ENCODE data around the gene BICD1. TPM values are rescaled to one million over a fixed set of nuclear protein-coding genes. Genes with fewer than 3 reads are reported as not detected.

The BICD1 gene
- total RNA-seq, 2 experiments from 2014 or later, result 12.5 to 15.9 TPM

DNA sequence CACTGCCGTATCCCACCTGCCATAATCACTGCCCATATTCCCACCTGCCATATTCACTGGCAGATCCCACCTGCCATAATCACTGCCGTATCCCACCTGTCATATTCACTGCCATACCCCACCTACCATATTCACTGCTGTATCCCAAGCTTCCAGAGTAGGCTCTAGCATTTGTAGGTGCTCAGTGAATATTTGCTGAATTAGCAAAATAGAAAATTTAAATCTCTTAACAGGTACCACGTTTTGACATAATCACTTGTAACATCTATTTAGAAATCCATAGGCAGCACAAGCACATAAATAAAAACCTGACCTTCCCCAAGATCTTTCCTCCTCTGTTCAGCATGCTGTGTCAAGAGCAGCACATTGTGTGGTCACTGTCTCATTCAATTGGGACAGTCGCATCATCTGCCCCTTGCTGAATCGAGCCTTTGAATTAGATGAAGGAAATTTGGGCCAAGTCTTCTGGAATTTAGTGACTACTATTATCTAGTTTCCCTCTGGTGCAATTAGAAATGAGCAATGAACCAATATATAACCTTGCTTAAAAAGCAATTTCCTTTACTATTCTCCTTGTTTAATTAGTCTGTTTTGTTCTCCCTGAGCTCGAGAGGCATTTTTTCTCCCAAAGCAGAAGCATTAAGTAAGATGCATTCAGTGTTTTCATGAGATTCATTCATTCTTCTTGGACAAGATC, 147.8 kb downstream of the BICD1 start:
- Mint-ChIP-seq H3K4me1 (peaks cover 8% of the 10 kb centered on the region), H3K4me3 (no peak overlapping the region), H3K9me3 (peaks cover 4% of the 10 kb centered on the region), H3K27ac (no peak overlapping the region), H3K36me3 (ENCODE audit: low read depth) (peaks cover 3% of the 10 kb centered on the region), H3K27me3 (no peaks in the 10 kb centered on the region)
- ChIA-PET POLR2A (no interaction called here), CTCF (no interaction called here)
- no peak for DNase-seq

DNA sequence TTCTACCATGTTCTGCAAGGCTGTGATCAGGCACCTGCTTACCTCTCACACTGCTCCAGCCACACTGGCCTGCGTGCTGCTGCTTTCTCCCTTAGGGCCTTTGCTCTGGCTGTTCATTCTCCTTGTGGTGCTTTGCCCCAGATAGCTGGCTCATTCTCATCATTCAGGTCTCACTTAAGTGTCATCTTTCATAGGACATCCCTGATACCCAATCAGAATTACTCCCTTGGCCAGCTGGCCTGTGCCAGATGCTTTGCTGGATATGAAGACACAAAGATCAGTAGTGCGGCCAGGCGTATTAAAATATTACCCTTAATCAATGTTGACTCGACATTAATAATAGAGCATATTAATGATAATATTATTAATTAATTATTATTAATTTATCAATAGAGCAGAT, 148.9 kb downstream of the BICD1 start:
- CTCF ChIA-PET, result interaction anchor here (0.6 to 1.0 kb wide), 2 partner anchors 475 to 603 kb away, joined by 3 read pairs; no protein-coding TSS in a partner anchor
- peaks cover 7% of the 10 kb centered on the region for H3K36me3 Mint-ChIP-seq (ENCODE audit: low read depth)
- H3K4me3 Mint-ChIP-seq, result no peak overlapping the region
- peaks cover 8% of the 10 kb centered on the region for H3K4me1 Mint-ChIP-seq
- H3K27me3 Mint-ChIP-seq, result no peaks in the 10 kb centered on the region
- H3K9me3 Mint-ChIP-seq, result peaks cover 4% of the 10 kb centered on the region
- POLR2A ChIA-PET, result no interaction called here
- H3K27ac Mint-ChIP-seq, result no peak overlapping the region
- no peak for DNase-seq

DNA sequence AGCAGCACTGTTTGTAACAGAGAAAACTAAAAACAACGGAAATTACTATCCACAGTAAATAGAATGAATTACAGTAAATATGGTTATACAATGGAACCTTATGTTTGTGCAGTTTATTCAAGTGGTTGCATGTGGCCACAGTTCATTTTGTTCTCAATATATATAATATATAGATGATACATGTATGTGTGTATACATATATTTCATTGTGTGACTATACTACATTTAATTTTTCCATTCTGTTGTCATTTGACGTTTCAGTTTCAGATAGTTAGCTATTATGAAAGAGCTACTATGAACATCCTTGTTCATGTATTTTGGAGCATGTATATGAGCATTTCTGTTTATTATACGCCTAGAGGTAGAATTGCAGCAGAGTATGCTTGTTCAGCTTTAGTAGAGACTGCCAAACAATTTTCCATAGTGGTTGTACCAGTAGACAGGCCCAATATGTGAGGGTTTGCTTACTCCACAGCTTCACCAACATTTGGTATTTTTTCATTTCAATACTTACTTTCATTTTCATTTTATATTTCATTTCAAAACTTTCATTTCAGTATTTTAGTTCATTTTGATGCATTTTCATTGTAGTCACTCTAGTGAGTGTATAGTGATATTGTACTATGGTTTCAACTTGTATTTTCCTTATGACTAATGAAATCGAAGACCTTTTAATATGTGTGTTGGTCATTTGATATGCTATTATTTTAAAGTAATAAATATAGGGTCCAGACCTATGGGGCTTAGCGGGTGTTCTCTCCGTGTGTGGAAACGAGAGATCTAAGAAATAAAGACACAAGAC, 151.2 kb downstream of the BICD1 start:
- ChIA-PET POLR2A (no interaction called here), CTCF (no interaction called here)
- DNase-seq, result no peak
- H3K4me3 Mint-ChIP-seq, result no peak overlapping the region
- H3K9me3 Mint-ChIP-seq, result peaks cover 4% of the 10 kb centered on the region
- peaks cover 8% of the 10 kb centered on the region for H3K4me1 Mint-ChIP-seq
- H3K36me3 Mint-ChIP-seq (ENCODE audit: low read depth), result peaks cover 7% of the 10 kb centered on the region
- H3K27ac Mint-ChIP-seq, result no peak overlapping the region
- H3K27me3 Mint-ChIP-seq, result no peaks in the 10 kb centered on the region

DNA sequence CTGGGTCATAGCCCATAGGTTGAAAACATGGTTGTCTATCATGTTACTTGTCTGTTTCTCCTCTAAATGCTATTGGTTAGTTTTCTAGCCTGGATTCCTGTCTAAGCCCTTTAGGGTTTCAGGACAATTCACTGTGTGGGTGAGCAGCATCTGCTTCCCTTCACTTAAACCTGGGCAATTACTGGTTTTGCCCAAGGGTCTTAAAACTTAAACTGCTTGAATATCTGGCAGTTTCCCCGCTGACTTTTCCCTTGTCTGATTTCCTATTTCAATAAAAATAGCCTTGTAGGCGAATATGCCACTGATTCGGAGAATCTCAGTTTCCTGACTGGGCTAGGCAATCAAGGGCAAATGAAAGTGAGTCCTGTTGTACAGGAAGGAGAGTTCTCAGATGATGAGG, 154.0 kb downstream of the BICD1 start:
- Mint-ChIP-seq H3K9me3 (peaks cover 4% of the 10 kb centered on the region), H3K27me3 (no peaks in the 10 kb centered on the region), H3K4me3 (no peak overlapping the region), H3K36me3 (ENCODE audit: low read depth) (peaks cover 4% of the 10 kb centered on the region), H3K27ac (no peak overlapping the region), H3K4me1 (peaks cover 8% of the 10 kb centered on the region)
- no peak for DNase-seq
- CTCF ChIA-PET, result no interaction called here
- POLR2A ChIA-PET, result no interaction called here

DNA sequence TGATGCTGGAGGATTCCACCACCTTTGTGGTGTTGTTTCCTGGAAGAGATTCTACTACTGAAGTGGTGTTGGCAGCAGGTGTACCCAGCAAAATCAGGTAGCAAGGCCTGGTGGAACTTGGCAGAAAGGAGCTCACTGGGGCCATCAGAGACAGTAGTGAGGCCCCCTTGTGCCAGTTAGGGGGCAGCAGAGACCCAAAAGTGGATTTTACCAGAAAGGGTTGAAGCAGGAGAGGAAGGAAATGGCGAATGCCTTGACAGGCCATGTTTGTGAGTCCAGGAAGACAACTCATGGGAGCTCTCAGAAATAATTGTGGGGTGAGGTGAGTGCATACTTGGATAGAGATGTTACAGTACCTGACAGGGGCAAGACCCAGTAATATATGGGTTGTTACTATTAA, 155.0 kb downstream of the BICD1 start:
- CTCF ChIA-PET, result no interaction called here
- no peak for DNase-seq
- Mint-ChIP-seq H3K27me3 (no peaks in the 10 kb centered on the region), H3K4me1 (peaks cover 8% of the 10 kb centered on the region), H3K4me3 (no peak overlapping the region), H3K9me3 (peaks cover 2% of the 10 kb centered on the region), H3K36me3 (ENCODE audit: low read depth) (peaks cover 4% of the 10 kb centered on the region), H3K27ac (no peak overlapping the region)
- POLR2A ChIA-PET, result no interaction called here

DNA sequence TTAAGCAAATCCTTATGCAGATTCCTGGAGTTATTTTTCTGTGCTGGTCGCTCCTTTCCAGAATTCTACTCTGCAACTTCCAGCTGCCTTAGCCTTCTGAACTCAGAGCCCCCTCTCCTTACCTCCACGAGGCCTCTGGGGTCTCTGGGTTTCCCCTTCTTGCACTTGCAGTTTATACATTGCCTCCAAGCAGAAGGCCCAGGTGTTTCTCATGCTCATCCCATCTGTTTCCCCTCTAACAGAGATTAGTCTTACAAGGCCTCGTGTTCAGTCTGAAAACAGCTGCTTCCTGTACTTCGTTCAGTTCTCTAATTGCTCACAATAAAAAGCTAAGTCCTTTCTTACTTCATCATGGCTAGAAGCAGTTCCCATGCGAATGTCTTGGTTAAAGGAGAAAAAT, 158.3 kb downstream of the BICD1 start:
- no peak overlapping the region for H3K27ac Mint-ChIP-seq
- H3K4me3 Mint-ChIP-seq, result no peak overlapping the region
- CTCF ChIA-PET, result no interaction called here
- peaks cover 4% of the 10 kb centered on the region for H3K36me3 Mint-ChIP-seq (ENCODE audit: low read depth)
- H3K9me3 Mint-ChIP-seq, result no peaks in the 10 kb centered on the region
- H3K4me1 Mint-ChIP-seq, result no peaks in the 10 kb centered on the region
- DNase-seq, result no peak
- POLR2A ChIA-PET, result no interaction called here
- no peaks in the 10 kb centered on the region for H3K27me3 Mint-ChIP-seq

DNA sequence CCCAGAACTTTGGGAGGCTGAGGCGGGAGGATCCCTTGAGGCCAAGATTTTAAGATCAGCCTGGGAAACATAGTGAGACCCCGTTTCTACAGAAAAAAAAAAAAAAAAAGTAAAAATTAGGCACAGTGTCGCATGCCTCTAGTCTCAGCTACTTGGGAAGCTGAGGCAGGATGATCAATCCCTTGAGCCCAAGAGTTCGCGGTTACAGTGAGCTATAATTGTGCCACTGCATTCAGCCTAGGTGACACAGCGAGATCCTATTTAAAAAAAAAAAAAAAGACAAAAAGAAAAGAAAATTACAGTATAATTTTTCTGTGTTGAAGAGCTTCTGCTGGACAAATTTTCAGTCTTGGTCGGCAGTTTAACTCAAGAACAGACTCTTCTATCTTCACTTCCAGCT, 158.8 kb downstream of the BICD1 start:
- Mint-ChIP-seq H3K36me3 (ENCODE audit: low read depth) (no peaks in the 10 kb centered on the region), H3K27ac (no peak overlapping the region), H3K9me3 (no peaks in the 10 kb centered on the region), H3K4me3 (no peak overlapping the region), H3K4me1 (no peaks in the 10 kb centered on the region), H3K27me3 (no peaks in the 10 kb centered on the region)
- DNase-seq, result no peak
- ChIA-PET CTCF (no interaction called here), POLR2A (no interaction called here)

DNA sequence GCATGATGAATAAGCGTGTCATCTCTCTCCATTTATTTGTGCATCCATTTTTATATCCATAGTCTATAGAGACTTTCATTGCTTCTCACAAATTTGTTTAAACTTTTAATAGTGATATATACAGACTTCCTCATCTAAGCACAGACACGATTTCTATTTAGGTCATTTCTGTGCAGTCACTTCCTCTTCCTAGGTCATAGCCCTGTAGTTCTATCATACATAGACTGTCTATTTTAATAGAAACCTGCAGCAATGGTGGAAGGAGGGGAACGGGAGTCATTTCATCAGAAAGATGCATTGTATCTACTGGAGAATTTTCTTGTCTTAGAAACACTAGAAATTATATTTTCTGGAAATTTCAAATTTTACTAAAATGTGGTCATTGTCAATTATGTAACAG, 159.3 kb downstream of the BICD1 start:
- CTCF ChIA-PET, result interaction anchor here (0.6 kb wide), 1 partner anchor 1005 kb away, joined by 3 read pairs; no protein-coding TSS in a partner anchor

DNA sequence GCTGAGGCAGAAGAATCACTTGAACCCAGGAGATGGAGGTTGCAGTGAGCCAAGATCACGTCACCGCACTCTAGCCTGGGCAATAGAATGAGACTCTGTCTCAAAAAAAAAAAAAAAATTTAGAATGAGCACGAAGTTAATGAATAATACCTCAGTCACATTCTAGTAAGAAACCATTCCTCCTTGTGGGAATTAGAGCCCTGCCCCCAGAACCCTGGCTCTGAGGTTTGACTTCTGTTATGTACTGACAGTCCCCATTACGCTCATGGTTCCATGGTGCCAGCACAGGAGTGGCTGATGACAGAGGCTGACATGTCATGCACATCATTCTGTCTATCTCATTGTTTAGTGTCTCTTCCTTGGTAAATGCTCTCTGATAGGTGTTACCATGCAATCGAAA, 160.1 kb downstream of the BICD1 start:
- H3K9me3 Mint-ChIP-seq, result no peaks in the 10 kb centered on the region
- no peaks in the 10 kb centered on the region for H3K27me3 Mint-ChIP-seq
- CTCF ChIA-PET, result interaction anchor here (0.6 kb wide), 2 partner anchors 849 to 1006 kb away, joined by 3 read pairs; no protein-coding TSS in a partner anchor
- no peak overlapping the region for H3K4me3 Mint-ChIP-seq
- no peak for DNase-seq
- H3K4me1 Mint-ChIP-seq, result no peaks in the 10 kb centered on the region
- no peaks in the 10 kb centered on the region for H3K36me3 Mint-ChIP-seq (ENCODE audit: low read depth)
- POLR2A ChIA-PET, result no interaction called here
- no peak overlapping the region for H3K27ac Mint-ChIP-seq

More for the DNA sequence above, 159.3 kb downstream of the BICD1 start:
- POLR2A ChIA-PET, result no interaction called here
- H3K4me1 Mint-ChIP-seq, result no peaks in the 10 kb centered on the region
- no peaks in the 10 kb centered on the region for H3K36me3 Mint-ChIP-seq (ENCODE audit: low read depth)
- no peak overlapping the region for H3K27ac Mint-ChIP-seq
- H3K27me3 Mint-ChIP-seq, result no peaks in the 10 kb centered on the region
- no peak for DNase-seq
- H3K4me3 Mint-ChIP-seq, result no peak overlapping the region
- H3K9me3 Mint-ChIP-seq, result no peaks in the 10 kb centered on the region

DNA sequence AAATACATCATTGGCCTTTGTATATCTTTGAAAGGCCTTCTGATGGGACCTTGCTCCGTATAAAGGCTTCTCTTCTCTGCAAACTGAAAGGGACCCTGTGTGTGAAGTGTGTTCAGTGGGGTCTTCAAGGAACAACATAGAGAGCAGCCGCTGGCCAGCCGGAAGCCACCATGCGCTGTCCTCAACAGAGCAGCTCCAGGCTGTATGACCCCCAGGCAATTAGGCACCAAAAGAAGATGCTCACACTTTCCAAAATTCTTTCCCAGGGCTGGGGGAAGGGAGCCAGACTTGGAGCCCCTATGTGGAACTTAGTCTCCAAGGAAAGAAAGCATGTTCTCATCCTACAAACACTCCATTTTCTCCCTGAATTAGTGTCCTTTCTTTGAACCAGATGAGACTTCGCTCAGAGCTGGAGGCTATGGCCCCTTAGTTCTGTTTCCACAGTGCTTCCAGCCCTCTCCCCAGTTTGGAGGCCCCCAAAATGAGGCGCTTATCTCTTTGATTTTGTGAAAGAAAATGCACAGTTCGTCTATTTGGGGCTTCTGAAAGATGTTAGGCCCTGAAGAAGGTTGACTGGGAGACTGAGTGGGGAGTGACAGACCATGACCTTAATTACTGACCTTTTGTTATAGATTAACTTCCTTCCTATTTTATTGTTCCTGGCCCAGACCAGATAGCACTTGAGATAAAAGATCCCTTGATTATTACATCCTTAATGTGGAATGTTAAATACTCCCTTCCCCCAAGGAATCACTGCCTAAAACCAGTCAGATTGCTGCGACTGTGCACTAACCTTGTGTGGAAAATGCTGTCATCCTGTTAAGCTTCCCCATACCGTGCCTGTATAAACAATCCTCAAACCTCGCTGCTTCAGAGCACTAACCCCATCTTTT, 164.4 kb downstream of the BICD1 start:
- ChIA-PET CTCF (no interaction called here), POLR2A (no interaction called here)
- no peaks in the 10 kb centered on the region for H3K27me3 Mint-ChIP-seq
- H3K4me1 Mint-ChIP-seq, result peaks cover 13% of the 10 kb centered on the region
- no peaks in the 10 kb centered on the region for H3K9me3 Mint-ChIP-seq
- H3K36me3 Mint-ChIP-seq (ENCODE audit: low read depth), result no peaks in the 10 kb centered on the region
- no peak overlapping the region for H3K4me3 Mint-ChIP-seq
- no peak overlapping the region for H3K27ac Mint-ChIP-seq
- no peak for DNase-seq

DNA sequence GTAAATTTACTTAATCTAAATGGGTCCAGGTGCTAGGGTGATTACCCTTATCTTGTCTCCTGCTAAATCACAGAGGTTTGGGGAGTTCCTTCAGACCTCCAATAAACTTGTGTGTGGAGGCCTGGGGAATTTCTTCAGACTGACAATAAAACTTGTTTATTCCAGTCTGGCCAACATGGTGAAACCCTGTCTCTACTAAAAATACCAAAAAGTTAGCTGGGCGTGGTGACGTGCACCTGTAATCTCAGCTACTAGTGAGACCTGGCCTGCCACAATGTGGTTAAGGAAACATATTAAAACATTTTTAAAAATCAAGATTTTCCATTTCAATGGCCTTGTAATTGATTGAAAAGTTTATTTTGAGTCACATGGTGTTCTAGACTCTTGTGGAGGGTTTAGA, 165.8 kb downstream of the BICD1 start:
- H3K9me3 Mint-ChIP-seq, result no peaks in the 10 kb centered on the region
- POLR2A ChIA-PET, result no interaction called here
- H3K4me1 Mint-ChIP-seq, result peaks cover 13% of the 10 kb centered on the region
- CTCF ChIA-PET, result no interaction called here
- H3K36me3 Mint-ChIP-seq (ENCODE audit: low read depth), result no peaks in the 10 kb centered on the region
- DNase-seq, result no peak
- H3K27ac Mint-ChIP-seq, result no peak overlapping the region
- no peak overlapping the region for H3K4me3 Mint-ChIP-seq
- no peaks in the 10 kb centered on the region for H3K27me3 Mint-ChIP-seq

DNA sequence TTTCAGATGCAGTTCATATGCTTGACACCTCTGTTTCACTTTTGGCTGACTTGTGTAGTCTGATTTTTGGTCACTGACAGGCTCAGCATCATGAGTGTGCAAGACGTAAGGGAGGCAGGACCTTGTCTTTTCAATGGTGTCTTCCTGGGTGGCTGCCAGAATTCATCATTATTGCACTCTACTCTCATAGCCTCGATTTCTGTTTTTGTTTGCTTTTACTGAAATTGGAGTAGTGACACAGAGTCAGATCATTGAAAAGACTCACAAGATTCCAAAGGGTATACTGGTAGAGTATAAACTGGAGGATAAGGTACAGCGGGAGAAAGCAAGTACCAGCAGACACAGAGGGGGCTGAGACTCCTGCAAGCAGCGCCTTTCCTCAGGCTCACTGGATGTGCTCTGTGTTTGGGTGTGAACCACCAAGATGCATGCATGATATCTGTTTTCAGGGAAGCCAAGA, 166.4 kb downstream of the BICD1 start:
- Mint-ChIP-seq H3K27ac (peak overlapping the region; percentile 26), H3K4me3 (no peak overlapping the region)
- CTCF ChIA-PET, result no interaction called here

DNA sequence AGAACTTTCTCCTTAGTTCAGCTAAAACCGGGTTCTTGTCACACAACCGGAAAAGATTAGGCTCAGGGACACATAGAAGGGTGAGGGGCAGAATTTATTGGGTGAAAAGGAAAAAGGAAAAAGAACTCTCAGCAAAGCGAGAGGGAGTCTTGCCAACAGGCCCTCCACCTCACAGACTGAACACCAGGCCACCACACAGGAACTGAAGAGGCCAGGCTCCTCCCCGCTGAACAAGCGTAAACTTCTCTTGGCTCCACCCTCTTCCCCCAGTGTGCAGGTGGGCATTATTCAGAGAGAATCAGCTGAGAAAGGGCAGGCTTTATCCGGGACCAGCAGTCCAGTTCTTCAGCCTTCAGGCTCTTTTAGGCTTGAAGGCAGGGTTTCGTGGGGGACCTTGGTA, 167.1 kb downstream of the BICD1 start:
- Mint-ChIP-seq H3K27ac (peak overlapping the region; percentile 26), H3K27me3 (no peaks in the 10 kb centered on the region)
- POLR2A ChIA-PET, result no interaction called here

More for the DNA sequence above, 166.4 kb downstream of the BICD1 start:
- Mint-ChIP-seq H3K27me3 (no peaks in the 10 kb centered on the region), H3K36me3 (ENCODE audit: low read depth) (no peaks in the 10 kb centered on the region), H3K9me3 (no peaks in the 10 kb centered on the region), H3K4me1 (peaks cover 13% of the 10 kb centered on the region)
- no peak for DNase-seq
- POLR2A ChIA-PET, result no interaction called here

More for the DNA sequence above, 167.1 kb downstream of the BICD1 start:
- no peak overlapping the region for H3K4me3 Mint-ChIP-seq
- no peaks in the 10 kb centered on the region for H3K36me3 Mint-ChIP-seq (ENCODE audit: low read depth)
- no peaks in the 10 kb centered on the region for H3K9me3 Mint-ChIP-seq
- CTCF ChIA-PET, result no interaction called here
- peaks cover 13% of the 10 kb centered on the region for H3K4me1 Mint-ChIP-seq
- no peak for DNase-seq

Data from activated CD4-positive, alpha-beta memory T cell treated with anti-CD3 and anti-CD28 coated beads, Interleukin-2, amount 10 ng/mL, durations not matched to agents 7 days and 5 days (primary cell).